ENCODE measurements around the gene COPS8.

DNA sequence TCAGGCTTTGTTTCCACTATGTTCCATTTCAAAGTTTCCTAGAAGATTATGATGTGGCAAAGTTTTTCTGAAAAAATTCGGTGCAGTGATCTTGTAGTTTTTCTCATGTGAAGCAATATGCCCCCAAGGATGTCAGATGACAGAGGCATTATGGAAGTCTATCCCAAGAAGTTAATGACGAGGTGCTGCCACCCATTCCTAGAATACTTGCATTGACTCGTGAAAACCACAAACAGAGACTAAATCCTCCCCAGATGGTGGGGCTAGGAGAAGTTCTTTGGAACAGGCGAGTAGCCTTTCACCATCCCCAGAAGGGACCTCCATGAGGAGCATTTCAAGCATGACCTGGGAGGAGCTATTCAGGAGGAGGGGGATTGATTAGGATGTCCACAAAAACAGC is 40.2 kb upstream of the COPS8 start:
- TF ChIP-seq POLR2A (IDR thresholded peaks at IDR 0.05) (no peak), POLR2AphosphoS5 (IDR thresholded peaks at IDR 0.05) (no peak)

Measured in breast epithelium (tissue), 3 donors.